Measurements from ENCODE around the gene TKTL1.
A peak's percentile ranks its signal among the peaks of the same experiment; 100 is the strongest.
"Not testable (repeated sequence)": the region's sequence is repeated elsewhere in the genome, so short reads cannot be mapped to it uniquely, and the experiment has no call there.

TKTL1 gene

GRCh38 chrX:154295664-154296310, at the start of gene TKTL1:
TKTL1 (plus strand) TSS chrX:154295795; CDS start chrX:154295860, 65 bp downstream.
- DNase-seq: no peak

GRCh38 chrX:154247377-154248045, 48.1 kb upstream of the TKTL1 start:
- DNase-seq: not testable (repeated sequence)

- DNase-seq: not testable (repeated sequence)
Measured at GRCh38 chrX:154248076-154248475, 47.5 kb upstream of the TKTL1 start.

GRCh38 chrX:154257282-154257681, 38.3 kb upstream of the TKTL1 start, which contains the start of gene OPN1MW3:
OPN1MW3 (plus strand) TSS chrX:154257582; CDS start chrX:154257620, 38 bp downstream.
- DNase-seq: not testable (repeated sequence)

DNA sequence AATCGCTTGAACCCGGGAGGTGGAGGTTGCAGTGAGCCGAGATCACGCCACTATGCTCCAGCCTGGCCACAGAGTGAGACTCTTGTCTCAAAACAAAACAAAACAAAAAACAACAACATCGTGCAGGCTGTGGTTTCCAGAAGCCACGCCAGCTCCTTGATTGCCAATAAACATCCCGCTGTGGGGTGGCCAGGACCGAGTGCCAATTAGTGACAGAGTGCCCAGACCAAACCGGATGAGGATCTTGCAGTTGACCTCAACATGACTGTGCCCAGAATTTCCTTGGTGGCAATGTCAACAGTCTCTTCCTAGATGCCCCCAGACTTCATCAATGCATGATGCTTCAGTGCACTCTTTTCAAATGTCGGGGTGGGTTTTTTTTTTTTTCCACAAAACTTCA, 36.9 kb upstream of the TKTL1 start:
- DNase-seq: not testable (repeated sequence)

GRCh38 chrX:154263072-154263471, 32.5 kb upstream of the TKTL1 start:
- DNase-seq: not testable (repeated sequence)

DNA sequence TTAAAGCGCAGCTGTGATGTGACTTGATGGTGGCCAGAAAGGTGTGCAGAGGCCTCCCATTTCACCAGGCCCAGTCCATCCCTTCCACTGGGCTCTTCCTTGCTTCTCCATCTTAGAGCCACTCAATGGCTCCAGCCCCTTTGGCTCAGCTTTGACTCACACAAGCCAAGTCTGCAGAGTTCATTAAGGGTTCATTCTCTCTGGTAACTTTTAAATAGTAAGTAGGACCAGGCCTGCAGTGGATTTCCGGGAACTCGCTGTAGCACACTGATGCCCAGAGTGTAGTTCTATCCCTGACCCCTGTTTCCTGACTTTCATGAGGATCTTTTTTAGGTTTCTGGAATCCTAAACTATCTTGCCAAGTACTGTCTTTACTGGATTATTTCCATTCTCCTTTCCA, 26.4 kb upstream of the TKTL1 start:
- DNase-seq: not testable (repeated sequence)

GRCh38 chrX:154284489-154285338, 10.9 kb upstream of the TKTL1 start:
- DNase-seq: not testable (repeated sequence)

DNA sequence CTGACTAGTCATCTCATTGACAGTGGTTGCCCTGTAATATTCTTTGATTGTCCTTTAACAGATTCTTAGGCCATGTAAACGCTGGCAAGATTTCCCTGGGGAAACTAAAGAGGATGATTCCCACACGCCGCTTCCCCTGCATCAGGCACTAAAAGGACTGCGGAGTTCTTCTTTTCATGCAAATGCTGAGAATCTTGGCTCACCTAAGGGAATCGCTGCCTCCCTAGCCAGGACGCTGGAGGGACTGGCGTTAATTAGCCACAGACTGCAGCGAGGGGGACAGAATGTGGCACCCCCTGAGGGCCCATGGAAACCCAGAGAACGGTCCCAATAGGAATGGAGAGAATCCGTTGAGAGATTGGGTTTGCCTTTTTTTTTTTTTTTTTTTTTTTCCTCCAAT, 9.2 kb upstream of the TKTL1 start:
- DNase-seq: not testable (repeated sequence)

DNA sequence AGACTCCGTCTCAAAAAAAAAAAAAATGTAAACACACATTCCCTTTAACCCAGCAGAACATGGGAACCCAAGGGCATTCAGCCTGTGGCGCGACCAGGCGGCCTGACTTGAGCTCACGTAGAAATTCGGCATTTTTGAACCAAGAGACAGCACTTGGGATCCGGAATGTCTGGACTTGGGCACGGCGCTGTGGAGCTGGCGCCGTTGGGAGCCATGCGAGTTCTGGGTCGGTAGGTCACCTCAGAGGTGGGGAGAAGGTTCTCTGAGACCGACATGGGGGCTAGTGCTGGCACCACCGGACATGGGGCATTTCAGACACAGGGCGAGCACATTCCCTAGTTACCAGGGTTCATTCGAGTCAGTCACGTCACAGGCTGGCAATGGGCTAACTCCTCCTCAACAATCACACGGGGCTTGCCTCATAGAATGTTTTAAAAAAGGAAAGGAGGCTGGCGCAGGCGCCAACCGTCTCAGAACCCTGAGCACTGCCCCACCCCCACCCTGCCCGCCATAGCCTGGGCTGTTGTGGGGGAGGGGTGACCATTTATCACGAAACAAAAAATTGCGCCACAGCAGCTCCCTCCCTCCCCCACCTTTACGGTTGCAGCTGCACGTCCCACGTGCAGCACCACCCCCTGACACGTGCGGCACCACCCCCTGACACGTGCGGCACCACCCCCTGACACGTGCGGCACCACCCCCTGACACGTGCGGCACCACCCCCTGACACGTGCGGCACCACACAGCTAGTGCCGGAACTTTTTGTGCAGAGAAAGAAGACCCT, 612 bp upstream of the TKTL1 start, which contains the start of gene TEX28:
TEX28 (minus strand) TSS at position 334 of the 784 bp plus-strand sequence. CDS start 3,007 bp downstream, outside the sequence.
- no peak for DNase-seq

GRCh38 chrX:154296731-154297130, 1.1 kb downstream of the TKTL1 start:
- no peak for DNase-seq

DNA sequence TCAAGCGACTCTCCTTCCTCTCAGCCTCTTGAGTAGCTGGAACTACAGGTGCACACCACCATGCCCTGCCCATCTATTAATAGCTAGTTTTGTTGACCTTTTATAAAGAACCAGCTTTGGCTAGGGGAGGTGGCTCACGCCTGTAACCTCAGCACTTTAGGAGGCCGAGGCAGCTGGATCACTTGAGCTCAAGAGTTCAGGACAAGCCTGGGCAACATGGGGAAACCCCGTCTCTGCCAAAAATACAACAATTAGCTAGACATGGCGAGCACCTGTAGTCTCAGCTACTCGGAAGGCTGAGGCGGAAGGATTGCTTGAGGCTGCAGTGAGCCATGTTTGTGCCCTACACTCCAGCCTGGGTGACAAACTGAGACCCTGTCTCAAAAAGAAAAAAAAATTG, 2.7 kb downstream of the TKTL1 start:
- no peak for DNase-seq

DNA sequence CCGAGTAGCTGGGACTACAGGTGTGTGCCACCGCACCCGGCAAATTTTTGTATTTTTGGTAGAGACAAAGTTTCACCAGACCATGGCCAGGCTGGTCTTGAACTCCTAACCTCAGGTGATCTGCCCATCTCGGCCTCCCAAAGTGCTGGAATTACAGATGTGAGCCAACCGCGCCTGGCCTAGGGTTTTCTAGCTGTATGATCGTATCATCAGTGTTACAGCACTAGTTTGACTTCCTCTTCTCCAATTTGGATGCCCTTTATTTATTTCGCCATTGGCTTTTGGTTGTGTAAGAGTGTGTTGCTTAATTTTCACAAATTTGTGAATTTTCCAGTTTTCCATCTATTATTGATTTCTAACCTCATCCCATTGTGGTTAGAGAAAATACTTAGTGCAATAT, 5.2 kb downstream of the TKTL1 start:
- no peak for DNase-seq

GRCh38 chrX:154302998-154303397, 7.4 kb downstream of the TKTL1 start:
- not testable (repeated sequence) for DNase-seq

GRCh38 chrX:154303476-154303875, 7.9 kb downstream of the TKTL1 start:
- DNase-seq: no peak

DNA sequence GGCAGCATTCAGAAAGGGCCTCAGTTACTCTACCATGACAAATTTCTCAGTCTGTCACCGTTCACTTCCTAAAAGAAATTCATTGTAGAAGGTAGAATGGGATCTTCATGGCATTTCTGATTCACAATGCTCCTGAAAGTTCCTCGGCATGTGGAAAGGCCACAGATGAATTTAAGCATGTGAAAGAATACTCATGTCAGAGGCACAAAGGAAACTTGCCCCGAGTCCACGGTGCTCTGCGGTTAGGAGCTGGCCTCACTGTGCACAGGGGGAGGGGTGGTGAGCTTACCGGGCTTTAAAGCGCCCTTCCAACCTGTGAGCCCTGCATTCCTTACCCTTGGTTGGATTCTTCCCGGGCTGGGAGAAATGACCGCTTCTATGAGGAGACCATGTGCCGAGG, 9.3 kb downstream of the TKTL1 start:
- no peak for DNase-seq

DNA sequence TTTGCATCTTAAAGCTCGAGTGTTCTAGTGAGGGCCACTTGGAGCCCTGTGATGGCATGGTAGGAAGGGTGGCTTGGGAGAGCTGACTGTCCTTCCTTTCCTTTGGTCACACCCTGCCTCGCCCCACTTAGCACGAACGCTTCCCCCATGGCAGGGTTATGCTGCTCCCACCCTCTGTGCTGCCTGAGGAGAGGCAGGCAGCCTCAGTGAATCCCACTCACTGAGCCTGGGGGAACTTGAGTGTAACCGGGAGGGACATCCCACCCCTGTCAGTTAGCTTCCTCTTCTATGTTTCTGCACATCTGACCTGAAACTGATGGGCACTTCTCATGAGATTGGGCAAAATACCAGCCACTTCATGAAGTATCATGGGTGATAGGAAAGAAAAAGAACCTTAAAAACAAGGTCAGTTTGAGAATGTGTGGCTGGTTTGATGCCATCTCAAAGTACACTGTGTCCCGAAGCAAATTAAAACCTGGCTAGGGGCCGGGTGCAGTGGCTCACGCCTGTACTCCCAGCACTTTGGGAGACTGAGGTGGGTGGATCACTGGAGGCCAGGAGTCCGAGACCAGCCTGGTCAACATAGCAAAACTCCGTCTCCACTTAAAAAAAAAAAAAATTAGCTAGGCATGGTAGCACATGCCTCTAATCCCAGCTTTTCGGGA, 10.1 kb downstream of the TKTL1 start:
- DNase-seq: no peak

- DNase-seq: no peak
Measured at GRCh38 chrX:154307202-154307601, 11.6 kb downstream of the TKTL1 start.

- DNase-seq: peak; percentile 58
Measured at GRCh38 chrX:154308108-154308946, 12.7 kb downstream of the TKTL1 start.

DNA sequence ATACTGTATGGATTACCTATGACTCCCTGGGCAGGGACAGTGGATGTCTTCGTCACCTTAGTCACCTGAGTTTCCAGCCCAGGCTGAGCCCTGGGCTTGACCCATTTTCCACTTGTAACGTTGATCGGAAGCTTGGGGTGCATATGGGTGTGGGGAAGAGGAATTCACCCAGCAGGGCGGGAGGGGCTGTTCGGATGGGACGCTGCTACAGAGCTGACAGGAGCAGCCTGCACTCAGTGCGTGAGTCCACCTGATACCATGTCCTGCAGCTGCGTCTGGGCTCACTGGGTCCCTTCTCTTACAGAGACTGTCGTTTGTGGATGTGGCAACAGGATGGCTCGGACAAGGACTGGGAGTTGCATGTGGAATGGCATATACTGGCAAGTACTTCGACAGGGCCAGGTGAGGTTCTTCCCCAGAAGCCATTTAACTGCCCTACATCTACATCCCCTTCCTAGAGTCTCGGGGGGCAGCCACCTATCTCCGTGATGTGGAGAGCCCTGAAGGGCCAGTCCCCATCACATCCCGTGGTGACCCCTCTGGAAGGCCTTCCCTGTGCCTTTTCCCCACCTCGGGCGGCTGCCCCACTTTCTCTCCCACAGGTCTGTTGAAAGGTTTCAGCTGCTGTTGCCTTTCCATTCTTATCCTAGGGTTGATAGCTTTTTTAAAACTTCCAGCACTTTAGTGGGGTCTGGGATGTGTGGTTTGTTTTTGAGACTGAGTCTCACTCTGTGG, 13.6 kb downstream of the TKTL1 start:
- DNase-seq: no peak
